HG03521 (cell line): Measurements from ENCODE around the gene OVOL1.
A peak's percentile ranks its signal among the peaks of the same experiment; 100 is the strongest.

Experiments
- ATAC-seq: cut with Tn5 transposase; IDR thresholded peaks from one replicate; pipeline ENCODE4 v1.9.1; 2021; ENCODE audit warnings: mild to moderate bottlenecking, moderate library complexity; ENCODE audit not compliant: unreplicated experiment

OVOL1 gene

DNA sequence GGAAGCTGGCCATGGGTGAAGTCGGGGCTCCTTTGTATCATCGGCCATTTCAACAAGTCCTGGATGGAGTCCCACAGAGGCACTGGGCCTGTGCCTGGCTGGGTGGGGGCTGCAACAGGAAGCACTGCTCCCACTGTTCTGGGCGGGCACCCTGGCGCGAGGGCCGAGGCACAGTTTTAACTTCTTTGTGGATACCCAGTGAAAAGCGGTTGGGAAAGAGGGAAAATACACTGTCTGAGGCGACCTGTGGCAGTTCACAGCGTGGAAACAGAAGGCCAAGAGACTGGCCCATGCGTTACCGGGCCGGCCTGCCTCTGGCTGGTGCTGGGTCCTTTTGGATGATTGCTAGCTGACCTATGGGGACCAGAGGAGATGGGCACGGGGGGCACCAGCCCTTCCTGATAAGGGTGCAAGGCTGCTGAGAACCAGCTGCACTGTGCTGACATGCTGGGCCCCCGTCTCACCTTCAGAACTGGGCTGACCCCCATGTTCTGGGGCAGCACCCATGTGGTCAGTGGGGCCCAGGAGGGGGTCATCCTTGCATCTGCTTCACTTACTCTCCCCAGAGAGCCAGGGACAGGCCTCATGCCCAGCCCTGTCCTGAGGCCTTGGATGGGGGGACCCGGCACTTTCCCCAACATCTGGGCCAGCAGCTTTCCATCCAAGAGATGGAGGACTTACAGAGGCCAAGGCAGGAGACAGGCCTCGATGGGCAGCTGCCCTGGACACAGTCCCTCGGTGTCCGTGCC is 4.2 kb downstream of the OVOL1 start:
- ATAC-seq: no peak

DNA sequence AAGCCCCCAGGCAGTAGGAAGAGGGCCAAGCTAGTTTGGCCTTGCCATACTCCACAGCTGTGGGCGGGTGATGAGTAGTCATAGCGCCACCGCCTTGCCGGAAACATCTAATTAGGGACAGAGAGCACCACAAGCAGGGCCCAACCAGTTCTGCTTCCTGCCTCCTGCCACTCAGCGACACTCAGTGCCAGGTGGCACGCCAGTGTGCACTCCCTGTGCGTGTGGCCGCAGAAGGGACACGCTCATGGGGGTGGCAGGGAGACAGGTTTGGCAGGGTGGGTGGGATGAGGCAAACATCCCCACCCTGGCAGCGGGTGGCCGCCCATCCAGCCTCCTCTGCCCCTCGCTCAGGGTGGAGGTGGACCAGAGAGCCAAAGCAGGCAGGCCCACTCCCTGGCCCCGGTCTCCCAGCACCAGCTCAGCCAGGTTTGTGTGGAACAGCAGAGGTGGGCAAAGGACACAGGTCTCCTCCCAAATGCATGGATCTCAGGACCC is 4.9 kb downstream of the OVOL1 start:
- peak; percentile 72 for ATAC-seq

DNA sequence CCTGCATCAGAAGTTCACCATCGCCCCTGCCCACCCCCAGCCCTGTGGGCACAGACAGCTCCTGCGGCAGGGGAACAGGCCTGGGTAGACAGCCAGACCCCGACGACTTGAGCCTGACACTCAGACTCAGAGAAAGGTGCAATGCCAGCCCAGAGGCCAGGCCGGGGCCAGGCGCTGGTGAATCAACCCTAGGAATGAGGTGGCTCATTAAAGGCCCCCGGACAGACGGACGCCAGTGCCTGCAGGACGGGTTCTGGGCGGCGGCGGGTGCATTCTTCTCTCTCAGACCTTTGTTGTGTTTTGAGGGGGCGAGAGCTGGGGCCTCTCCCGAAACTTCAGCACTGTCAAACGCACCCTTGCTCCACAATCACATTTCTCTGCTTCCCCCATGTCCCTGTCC is 5.6 kb downstream of the OVOL1 start:
- ATAC-seq: no peak

DNA sequence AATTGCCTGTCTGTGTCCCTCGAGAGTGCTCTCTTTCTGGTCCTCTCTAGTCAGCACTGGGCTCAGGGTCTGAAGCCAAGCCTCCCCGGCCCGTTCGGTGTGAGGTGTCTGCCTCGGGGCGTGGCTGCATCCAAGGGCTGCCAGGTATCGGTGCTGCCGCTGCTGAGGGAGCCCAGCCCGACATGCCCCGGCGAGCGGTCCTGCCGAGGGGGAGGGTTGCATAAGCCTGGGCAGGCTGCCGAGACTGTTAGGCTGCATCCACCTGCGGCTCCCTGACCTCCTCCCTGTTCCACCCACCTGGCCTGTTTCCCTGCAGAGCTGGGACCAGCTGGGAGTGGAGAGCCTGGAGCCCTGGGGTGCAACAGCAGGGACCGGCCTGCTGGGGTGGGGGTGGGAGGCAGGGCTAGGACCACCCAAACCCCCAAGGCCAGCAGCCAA is 6.3 kb downstream of the OVOL1 start:
- no peak for ATAC-seq

DNA sequence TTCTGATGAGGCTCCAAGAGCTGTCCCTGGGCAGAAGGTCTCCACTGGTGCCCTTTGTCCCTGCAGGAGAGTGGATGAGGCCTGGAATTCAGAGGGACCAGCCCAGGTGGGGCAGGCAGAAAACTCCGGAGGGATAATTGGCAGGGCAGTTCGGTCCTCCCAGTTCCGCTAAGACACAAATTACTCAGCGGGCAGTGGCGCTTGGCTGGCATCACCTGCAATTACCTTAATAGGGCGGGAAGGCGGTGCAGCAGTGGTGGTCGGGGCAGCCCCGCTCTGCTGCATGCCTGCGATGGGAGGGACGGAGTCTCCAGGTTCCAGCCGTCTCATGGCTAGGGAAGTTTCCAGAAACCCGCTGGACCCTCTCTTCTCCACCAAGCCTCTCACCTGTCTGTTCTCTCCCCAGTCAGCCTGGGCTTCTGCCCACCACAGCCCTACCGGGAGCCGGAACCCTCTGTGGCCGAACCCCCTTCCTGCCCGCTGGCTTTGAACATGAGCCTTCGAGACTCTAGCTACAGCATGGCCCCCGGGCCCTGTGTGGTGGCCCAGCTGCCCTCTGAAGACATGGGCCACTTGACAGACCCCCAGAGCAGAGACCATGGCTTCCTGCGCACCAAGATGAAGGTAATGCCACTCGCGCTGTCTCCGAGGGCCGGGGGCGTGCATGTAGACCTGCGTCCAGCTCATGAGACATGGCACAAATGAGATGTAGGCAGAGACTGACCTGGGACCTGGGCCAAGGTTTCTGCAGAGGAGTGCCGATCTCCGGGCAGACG is 7.0 kb downstream of the OVOL1 start:
- ATAC-seq: no peak

DNA sequence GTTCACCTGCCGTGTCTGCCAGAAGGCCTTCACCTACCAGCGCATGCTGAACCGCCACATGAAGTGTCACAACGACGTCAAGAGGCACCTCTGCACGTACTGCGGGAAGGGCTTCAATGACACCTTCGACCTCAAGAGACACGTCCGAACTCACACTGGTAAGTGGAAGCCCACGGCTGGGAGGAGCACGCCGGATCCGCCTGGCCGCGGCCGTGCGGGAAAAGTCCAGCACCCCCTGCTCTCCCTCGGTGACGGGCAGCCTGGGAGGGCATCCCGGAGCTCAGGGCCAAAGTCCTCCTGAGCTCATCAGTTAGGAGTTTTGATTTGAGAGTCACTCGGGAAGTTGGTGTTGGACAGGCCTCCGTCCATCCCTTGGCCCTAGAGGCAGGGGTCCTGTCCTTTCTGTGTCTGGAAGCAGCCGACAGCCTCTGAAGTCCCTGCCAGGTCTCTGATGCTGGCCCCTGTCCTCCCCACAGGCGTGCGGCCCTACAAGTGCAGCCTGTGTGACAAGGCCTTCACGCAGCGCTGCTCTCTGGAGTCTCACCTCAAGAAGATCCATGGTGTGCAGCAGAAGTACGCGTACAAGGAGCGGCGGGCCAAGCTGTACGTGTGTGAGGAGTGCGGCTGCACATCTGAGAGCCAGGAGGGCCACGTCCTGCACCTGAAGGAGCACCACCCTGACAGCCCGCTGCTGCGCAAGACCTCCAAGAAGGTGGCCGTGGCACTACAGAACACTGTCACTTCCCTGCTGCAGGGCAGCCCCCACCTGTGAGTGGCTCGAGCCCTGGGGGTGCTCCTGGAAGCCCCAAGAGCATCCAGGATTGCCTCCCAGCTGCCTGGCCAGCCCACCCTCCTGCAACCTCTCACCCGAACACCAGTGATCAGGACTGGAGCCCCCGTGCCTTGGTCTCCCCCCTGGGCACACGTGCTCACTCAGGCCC is 8.0 kb downstream of the OVOL1 start:
- no peak for ATAC-seq

DNA sequence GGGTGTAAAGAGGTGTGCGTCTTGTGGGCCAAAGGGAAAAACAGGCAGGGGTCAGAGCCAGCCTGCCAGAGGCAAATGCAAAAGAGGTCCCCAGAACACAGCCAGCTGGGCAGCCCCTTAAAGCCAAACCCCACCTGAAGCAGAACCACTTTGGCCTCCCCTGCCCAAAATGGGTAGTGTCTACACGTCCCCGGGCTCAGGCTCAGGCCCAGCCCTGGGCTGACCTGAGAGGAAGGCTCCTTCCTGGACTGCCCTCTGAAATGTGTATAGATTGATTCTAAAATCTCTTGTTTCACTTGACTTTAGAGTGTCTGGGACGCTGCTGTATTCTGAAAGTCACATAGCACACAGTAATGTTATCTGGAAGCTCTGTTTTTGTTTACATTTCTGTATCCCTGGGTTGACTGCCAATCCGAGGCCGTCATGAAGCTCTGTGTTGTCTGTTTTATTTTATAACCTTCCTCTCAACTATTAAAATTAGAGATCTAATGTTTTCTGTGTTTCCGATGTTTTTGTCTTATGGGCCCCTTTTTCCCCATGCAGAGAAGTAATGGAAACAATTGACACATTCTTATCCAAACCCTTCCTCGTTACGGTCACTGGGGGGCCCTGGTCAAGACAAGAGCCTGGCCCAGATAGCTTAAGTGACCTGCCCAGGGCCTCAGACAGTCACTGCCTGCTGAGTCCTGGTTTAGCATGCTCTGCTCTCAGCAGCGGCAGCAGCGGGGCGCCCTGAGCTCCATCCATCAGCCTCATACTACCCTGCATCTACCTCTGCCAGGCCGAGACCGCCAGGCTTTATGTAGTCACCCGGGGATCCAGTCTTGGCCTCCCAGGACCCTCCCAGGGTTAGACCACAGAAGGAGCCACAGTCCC is 10.1 kb downstream of the OVOL1 start:
- no peak for ATAC-seq

DNA sequence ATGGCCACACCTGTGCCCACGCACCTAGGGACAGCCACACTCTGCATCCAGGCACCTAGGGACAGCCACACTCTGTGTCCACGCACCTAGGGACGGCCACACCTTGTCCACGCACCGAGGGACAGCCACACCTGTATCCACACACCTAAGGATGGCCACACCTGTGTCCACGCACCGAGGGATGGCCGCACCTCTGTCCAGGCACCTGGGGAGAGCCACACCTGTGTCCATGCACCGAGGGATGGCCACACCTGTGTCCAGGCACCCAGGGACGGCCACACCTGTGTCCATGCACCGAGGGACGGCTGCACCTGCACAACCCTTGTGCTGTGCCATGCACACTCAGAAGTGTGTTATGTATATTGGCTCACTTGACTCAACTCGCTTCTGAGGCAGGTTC is 10.8 kb downstream of the OVOL1 start:
- ATAC-seq: no peak

DNA sequence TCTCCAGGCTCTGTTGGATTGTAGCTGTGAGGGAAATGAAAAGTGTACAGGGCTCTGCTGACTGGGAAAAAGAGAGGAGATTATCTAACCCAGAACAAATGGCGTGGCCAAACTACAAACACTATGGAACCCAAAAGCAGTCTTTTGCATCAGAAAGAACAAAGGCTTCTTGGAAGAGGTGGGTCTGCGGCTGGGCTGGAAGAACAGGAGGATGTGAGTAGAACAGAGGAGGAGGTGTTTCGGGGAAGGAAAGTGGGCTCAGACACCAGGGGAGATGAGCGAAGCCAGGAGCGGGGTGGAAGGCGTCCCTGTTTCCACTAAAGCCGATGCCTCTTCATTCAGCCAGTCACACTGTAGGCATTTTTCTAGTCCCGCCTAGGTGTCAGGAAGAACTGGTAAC is 12.0 kb downstream of the OVOL1 start:
- ATAC-seq: no peak

DNA sequence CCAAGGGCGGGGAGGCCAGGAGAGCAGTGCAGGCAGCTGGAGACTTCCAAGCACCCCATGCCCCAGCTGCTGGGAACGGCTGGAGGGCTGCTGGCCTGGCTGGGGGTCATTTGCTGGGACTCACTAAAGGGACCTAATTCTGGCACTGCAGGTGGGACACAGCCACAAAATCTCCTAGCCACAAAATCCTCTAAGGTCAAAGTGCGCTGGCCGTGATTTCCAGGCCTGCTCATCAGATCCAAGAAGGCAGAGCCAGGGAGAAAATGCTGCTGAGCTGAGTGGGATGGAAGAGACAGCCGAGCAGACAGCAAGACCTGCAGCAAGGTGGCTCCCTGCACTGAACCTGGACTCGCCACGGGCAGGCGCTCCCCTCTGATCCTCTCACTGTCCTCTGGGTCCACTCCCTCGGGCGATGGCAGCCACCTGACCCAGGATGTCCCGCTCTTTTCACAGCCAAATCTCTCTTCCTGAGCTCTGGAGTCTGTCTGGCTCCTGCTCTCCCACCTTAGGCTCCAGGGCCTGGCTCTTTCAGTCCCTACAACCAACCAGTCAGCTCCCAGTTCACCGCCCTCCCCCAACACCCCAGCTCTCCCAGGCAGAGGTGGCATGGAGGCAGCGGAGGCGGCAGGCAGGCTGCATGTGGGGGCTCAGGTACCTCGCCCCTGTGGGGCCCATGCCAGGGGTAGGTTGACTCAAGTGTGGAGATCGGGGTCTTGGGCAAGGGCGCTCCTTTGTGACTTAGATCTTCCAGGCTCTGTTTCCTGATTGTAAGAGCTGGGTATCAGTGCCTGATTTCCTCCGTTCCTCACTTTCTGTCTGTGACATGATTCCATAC is 14.5 kb downstream of the OVOL1 start:
- ATAC-seq: no peak

DNA sequence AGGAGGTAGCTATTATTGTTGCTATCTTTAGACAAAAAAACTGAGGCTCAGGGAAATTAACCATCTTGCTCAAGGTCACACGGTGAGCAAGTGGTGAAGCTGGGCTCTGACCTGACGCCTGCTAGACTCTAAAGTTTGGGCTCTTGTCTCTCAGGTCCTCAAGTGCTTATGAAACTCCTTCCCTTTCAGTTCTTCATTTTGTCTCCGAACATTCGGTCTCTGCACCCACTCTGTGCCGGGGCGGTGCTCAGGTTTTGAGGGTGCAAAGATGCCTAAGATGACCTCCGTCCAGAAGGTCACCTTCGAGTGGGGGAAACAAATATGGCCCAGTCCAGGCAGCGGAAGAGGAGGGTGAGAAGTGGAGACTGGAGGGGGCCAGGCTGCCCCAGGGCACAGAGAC is 16.0 kb downstream of the OVOL1 start:
- ATAC-seq: peak; percentile 78

DNA sequence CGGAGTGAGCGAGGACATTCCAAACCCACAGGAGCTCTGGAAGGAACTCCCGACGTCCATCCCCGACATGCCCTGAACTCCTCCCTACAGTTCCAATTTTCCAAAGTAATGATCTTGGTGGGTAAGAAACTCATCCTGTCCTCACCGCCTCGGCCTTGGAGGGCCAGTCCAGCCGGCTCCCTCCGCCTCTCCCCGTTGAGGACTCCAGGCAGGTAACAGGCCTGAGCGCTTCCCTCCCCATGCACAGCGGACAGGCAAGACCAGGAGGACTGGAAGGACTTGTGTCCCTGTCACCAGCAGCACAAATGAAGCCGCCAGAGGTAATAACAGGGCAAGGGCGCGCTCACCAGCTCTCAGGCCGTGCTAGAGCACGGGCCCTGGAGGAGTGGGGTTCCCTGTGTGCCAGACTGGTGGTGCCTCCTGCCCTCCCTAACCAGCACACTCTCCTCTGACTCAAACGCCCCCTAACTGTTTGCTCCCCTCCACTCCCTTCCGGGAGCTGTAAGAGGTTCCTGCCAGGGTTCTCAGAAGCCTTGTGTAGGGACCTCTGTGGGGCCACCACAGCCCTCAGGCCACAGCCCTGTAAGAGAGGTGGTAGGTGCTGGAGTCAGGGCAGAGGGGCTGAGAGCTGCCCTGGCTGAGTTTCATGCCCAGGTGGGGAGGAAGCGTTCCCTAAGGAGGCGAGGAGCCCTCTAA is 17.1 kb downstream of the OVOL1 start:
- no peak for ATAC-seq

DNA sequence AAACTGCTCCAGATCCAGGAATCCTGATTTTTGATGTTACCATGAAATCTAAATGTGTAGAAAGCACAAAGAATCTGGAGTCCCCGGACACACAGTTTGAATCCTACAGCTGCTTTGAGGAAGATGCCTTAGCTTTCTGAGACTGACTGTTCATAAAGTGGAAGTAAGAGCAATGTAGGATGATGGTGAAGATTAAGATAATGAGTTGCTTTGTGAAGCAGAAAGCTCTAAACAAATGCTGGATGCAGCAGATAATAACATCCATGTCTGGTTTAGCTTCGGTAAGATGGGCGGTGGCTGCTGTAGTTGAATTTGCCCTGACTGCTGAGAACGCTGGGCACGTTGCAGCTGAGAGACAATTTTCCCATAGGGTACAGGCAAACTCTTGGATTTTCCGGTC is 20.1 kb downstream of the OVOL1 start:
- no peak for ATAC-seq

DNA sequence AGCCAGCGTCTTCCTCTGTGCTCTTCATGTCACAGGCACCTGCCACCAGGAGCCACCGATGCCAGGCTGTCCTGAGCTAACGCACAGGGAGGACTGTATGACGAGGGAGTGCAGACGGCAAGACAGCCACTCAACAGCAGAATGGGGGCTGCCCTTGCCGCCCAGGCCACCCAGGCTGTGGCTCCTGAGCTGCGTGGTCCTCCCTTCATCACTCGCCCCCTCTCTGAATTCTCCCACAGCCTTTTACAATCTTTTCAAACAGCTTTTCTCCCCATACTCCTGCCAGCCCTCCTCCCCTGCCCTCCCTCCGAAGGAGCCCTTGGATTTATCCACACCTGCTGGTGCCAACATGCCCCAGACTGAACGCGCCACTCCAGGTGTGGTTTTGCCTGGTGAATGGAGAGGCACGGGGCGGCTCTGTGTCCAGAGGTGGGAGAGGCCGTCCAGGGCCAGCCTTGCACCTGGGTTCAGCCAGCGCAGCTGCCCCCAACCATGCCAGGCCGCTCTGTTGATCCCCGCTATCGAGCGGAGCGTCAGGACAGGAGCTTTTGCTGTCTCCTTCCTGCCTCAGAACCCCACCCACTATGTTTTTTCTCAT is 22.0 kb downstream of the OVOL1 start:
- no peak for ATAC-seq

DNA sequence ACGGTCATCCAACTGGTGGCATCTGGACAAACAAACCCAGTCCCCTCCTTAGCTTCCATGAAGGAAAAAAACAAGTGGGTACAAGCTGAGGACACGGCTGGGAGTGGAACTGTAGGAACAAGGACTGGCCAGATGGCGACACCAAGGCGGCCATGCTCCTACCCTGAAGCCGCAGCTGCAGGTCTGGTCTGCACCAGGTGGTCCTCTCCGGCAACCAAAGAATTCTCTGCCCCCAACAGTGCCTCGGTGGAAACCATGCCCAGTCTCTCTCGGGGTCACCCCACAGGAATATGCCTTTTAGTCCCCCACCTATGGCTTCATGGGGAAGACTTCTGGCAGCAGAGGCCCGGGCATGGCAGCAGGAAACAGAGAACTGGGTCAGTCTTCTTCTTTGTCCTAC is 22.6 kb downstream of the OVOL1 start:
- no peak for ATAC-seq

DNA sequence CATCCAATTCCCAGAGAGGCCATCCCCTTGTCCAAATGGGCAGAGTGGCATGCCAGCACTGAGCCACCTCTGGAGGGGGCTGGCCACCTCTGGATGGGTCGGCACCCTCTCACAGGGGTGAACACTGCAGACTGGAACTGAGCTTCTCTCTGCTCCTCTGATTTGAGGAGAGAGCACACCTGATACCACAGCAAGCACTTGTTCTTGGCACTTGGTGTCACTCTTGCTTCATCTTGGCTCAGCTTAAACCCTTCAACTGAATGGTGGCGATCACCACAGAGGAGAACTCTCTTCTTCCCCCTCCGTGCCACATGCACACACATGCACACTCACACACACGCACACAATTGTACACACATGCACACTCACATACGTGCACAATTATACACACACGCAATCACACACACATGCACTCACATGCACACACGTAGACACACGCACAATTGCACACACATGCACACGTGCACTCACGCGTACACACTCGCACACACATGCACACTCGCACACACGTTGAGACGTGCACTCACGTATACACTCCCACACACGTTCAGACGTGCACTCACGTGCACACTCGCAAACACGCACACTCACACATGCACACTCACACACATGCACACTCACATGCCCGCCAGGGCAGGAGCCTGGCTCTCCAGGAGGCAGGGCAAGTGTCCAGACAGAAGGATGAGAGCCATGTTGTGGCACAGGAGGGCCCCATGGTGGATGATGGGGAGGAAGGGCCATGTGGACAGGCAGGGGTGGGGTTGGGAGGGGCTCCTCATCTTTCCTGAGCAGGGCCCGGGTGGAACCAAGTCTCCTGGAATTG is 23.4 kb downstream of the OVOL1 start:
- no peak for ATAC-seq

DNA sequence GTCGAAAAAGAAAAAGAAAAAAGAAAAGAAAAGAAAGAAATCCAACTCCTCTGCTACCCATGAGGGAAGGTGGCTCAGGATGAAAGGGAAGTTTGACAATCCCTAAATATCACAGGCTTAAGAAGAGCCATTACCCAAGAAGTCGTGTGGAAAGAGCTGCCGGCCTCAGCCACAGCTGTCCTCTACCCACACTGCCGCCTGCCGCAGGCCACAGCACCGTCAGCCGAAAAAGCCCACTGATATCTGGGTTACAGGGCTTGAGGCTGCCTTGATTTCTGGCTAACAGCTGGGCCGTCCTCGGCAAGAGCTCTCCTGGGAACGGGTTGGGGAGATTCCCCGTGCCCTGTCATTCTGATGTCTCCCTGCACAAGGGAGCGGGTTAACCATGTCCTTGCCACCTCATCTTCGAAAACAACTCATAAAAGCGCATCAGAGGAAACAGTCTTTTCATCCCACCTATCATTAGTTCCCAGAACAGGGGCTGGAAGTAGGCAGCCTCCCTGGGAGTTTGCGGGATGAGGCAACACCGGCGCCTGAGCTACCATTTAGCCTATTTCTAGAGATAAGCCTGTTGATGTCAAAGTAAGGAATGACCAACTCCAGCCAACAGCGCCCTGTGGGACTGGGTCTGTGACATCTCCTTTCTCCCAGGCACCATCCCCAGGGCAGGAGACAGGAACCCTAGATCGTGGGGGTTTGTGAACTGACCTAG is 25.1 kb downstream of the OVOL1 start:
- ATAC-seq: no peak
